ENCODE results near the gene DPYSL5. TPM values are rescaled to one million over a fixed set of nuclear protein-coding genes. Genes with fewer than 3 reads are reported as not detected.

Gene DPYSL5
- total RNA-seq, 6 donors from 2014 or later, result not detected

DNA sequence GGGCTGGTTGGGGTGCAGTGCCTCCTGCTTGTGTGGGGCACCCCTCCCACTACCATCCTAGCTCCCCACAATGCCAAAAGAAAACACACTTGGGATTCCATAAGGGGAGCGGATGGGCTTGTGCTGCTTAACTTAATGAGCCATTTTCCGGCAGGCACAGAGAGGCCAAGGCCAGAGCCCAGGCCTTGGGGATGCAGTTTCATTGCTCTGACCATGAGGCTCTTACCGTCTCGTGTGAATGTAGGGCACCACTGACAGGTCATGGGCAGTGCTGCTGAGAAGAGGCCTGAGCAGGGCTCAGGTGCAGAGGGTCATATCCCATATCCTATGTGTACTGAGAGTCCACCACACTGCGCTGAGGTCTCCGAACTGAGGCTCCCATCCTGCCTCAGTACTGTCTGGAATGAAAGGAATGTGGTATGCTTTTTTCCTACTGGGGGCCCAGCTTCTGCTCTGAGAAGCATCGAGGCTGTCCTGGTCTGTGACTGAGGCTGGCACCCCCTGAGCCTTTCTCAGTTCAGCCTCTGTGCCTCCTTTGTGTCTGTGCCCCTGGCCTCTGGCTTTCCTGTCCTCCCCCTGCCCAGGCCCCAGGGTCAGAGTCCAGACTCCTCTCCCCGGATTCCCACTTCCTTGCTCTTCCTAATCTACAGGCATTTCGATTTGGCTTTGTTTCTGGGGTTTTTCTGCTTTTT lies 77.3 kb downstream of the DPYSL5 start:
- ATAC-seq (ENCODE audit: low FRiP score in 2 of 2) (peak in 1 of 2 donors; percentile 51), DNase-seq (no peak)
- Histone ChIP-seq H3K27ac (no peak overlapping the region), H3K9me3 (no peaks in the 10 kb centered on the region), H3K4me3 (no peak overlapping the region), H3K36me3 (no peaks in the 10 kb centered on the region), H3K4me1 (no peaks in the 10 kb centered on the region), H3K27me3 (no peaks in the 10 kb centered on the region)
- WGBS, 2 donors, result 52 to 57% methylated on average over 9 of the region's 9 CpGs
- TF ChIP-seq, protein P1, sequence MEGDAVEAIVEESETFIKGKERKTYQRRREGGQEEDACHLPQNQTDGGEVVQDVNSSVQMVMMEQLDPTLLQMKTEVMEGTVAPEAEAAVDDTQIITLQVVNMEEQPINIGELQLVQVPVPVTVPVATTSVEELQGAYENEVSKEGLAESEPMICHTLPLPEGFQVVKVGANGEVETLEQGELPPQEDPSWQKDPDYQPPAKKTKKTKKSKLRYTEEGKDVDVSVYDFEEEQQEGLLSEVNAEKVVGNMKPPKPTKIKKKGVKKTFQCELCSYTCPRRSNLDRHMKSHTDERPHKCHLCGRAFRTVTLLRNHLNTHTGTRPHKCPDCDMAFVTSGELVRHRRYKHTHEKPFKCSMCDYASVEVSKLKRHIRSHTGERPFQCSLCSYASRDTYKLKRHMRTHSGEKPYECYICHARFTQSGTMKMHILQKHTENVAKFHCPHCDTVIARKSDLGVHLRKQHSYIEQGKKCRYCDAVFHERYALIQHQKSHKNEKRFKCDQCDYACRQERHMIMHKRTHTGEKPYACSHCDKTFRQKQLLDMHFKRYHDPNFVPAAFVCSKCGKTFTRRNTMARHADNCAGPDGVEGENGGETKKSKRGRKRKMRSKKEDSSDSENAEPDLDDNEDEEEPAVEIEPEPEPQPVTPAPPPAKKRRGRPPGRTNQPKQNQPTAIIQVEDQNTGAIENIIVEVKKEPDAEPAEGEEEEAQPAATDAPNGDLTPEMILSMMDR (IDR thresholded peaks at IDR 0.05), result no peak
- TF ChIP-seq POLR2A (IDR thresholded peaks at IDR 0.05) (no peak), EP300 (IDR thresholded peaks at IDR 0.05) (no peak), POLR2AphosphoS5 (IDR thresholded peaks at IDR 0.05) (no peak)

DNA sequence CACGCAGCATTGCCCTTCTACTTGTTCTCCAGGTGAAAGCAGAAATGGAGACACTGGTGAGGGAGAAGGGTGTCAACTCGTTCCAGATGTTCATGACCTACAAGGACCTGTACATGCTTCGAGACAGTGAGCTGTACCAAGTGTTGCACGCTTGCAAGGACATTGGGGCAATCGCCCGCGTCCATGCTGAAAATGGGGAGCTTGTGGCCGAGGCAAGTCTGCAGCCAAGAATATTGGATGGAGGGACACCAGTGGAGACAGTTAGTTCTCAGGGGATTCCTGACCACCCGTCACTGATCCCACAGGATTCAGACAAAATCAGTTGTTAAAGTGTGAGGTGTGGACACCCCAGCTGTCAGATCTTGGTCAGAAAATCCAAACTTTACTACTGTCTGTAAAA lies 79.3 kb downstream of the DPYSL5 start:
- DNase-seq (no peak), ATAC-seq (ENCODE audit: low FRiP score in 2 of 2) (no peak)
- TF ChIP-seq, protein P1 (IDR thresholded peaks at IDR 0.05), result no peak
- TF ChIP-seq POLR2A (IDR thresholded peaks at IDR 0.05) (no peak), POLR2AphosphoS5 (IDR thresholded peaks at IDR 0.05) (no peak), EP300 (IDR thresholded peaks at IDR 0.05) (no peak)
- 90 to 95% methylated on average over 8 to 9 of the region's 9 CpGs for whole genome bisulfite sequencing, 2 donors
- Histone ChIP-seq H3K36me3 (no peaks in the 10 kb centered on the region), H3K4me3 (no peak overlapping the region), H3K27ac (no peak overlapping the region), H3K9me3 (no peaks in the 10 kb centered on the region), H3K4me1 (no peaks in the 10 kb centered on the region), H3K27me3 (no peaks in the 10 kb centered on the region)

DNA sequence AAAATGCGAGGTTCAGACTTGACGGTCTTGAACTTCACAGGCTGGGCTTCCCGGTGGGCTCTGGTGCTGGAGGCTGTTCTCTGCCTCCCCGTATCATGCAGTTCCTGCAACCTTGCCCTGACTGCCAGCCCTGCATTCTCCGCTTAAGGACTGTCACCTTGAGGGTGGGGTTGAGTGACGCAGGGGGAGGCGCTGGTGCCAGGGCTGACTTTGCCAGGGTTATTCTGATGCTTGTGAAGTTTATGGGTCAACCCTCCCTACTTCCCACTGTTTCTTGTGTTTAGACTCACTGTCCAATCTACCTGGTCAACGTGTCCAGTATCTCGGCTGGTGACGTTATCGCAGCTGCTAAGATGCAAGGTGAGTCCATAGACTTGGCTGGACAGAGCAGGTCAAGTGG lies 85.0 kb downstream of the DPYSL5 start:
- no peak for TF ChIP-seq EP300 (IDR thresholded peaks at IDR 0.05)
- TF ChIP-seq, protein P1 (IDR thresholded peaks at IDR 0.05), result no peak
- TF ChIP-seq POLR2AphosphoS5 (IDR thresholded peaks at IDR 0.05), result no peak
- no peak for TF ChIP-seq POLR2A (IDR thresholded peaks at IDR 0.05)
- H3K4me3 ChIP-seq, result no peak overlapping the region
- ATAC-seq (ENCODE audit: low FRiP score in 2 of 2) (peak in 1 of 2 donors; percentile 31), DNase-seq (no peak)
- no peaks in the 10 kb centered on the region for H3K27me3 ChIP-seq
- H3K9me3 ChIP-seq, result no peaks in the 10 kb centered on the region
- no peaks in the 10 kb centered on the region for H3K4me1 ChIP-seq
- no peaks in the 10 kb centered on the region for H3K36me3 ChIP-seq
- H3K27ac ChIP-seq, result no peak overlapping the region
- WGBS, 2 donors, result 80 to 81% methylated on average over 11 of the region's 11 CpGs

DNA sequence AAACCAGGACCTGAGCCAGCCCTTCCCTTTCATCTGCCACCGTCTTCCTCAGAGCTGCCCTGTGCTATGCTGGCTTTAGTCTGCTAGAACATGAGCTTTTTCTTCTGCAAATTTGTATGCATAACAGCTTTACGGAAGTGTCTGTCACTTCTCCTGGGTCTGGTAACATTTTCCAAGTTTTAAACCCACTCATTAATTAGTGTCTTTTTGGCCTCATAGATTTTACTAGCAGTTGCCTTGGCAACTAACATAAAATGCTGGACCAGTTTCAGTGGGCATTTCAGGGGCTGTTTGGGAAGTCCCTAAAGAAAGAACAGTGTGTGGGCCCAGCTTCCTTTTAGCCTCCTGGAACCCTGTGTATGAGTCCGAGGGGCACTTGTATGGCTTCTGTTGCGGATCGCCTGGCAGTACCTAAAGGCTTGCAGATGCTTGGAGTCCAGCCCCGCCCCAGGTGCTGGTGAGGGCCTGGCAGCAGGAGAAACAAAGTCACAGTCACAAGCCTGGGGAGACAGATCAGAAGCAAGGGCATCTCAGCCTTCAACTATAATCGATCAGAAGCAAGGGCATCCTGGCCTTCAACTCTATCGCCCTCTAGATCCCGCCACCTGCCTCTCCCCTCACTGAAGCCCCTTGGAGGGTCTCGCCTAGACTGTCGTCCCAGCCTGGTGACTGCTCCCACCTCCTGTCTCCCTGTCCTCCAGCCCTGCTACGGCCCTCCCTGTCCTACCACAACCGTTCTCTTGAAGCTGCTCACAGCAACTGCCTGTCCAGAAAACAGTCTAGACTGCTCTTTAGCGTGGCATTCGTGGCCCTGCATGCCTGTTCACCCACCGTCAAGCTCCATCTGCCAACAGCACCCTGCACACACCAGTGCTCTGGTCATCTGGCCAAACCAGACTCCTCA lies 85.8 kb downstream of the DPYSL5 start:
- TF ChIP-seq EP300 (IDR thresholded peaks at IDR 0.05) (no peak), POLR2A (IDR thresholded peaks at IDR 0.05) (no peak), POLR2AphosphoS5 (IDR thresholded peaks at IDR 0.05) (no peak)
- TF ChIP-seq, protein P1 (IDR thresholded peaks at IDR 0.05), result no peak
- no peak overlapping the region for H3K27ac ChIP-seq
- no peak overlapping the region for H3K4me3 ChIP-seq
- ATAC-seq (ENCODE audit: low FRiP score in 2 of 2) (peak in 1 of 2 donors; percentile 16), DNase-seq (no peak)
- 84 to 86% methylated on average over 16 of the region's 16 CpGs for WGBS, 2 donors
- no peaks in the 10 kb centered on the region for H3K27me3 ChIP-seq
- H3K36me3 ChIP-seq, result no peaks in the 10 kb centered on the region
- no peaks in the 10 kb centered on the region for H3K4me1 ChIP-seq
- no peaks in the 10 kb centered on the region for H3K9me3 ChIP-seq
